Measurements from ENCODE around the gene NIM1K. TPM values are rescaled to one million over a fixed set of nuclear protein-coding genes. Genes with fewer than 3 reads are reported as not detected.

Gene NIM1K
- total and polyA plus RNA-seq, 2 donors (not counting 3 experiments of a cell fraction or from before 2014, with no cell fraction given) = 0.04 to 0.49 TPM

GRCh38 chr5:43279548-43280274 lies 87.7 kb downstream of the NIM1K start:
- DNase-seq (ENCODE audit: low read depth, low spot score) (no peak), FAIRE-seq (no peak)
- dilution Hi-C loops (cut with MboI; ENCODE audit: extremely low pct_ligation_motif_present, low sequenced_read_pairs) (no loop called here), intact Hi-C loops (cut with micrococcal nuclease) (no loop called here)
- no peak overlapping the region for H3K27ac ChIP-seq (ENCODE audit: insufficient read depth, low read depth, low read length)
- ChIA-PET CTCF (no interaction called here), POLR2A (no interaction called here)
- no peak for TF ChIP-seq CTCF (IDR thresholded peaks at IDR 0.05; ENCODE audit: extremely low read depth in 1 of 2, insufficient read depth in 1 of 2, low read depth in 1 of 2, low read length in 2 of 2)
- TF ChIP-seq MYC (IDR thresholded peaks at IDR 0.05; ENCODE audit: low read depth, low read length) = no peak
- TF ChIP-seq GATA2 (IDR thresholded peaks at IDR 0.05; ENCODE audit: insufficient read depth, insufficient read length, low read depth, low read length) = no peak
- no peak for TF ChIP-seq JUN (IDR thresholded peaks at IDR 0.05; ENCODE audit: borderline replicate concordance, insufficient read depth, insufficient read length, low read depth)
- no peak for TF ChIP-seq MAX (IDR thresholded peaks at IDR 0.05; ENCODE audit: insufficient read depth, insufficient read length)
- TF ChIP-seq FOS (IDR thresholded peaks at IDR 0.05; ENCODE audit: borderline replicate concordance, insufficient read depth, low read length) = no peak
- TF ChIP-seq EZH2 (IDR thresholded peaks at IDR 0.05; ENCODE audit: borderline replicate concordance, low read depth, low read length, severe bottlenecking) = no peak
- TF ChIP-seq POLR2A (IDR thresholded peaks at IDR 0.05; ENCODE audit: low read depth, low read length) = no peak
- TF ChIP-seq POLR2AphosphoS5 (IDR thresholded peaks at IDR 0.05; ENCODE audit: insufficient read depth, low read depth, low read length) = no peak
- H3K9ac ChIP-seq (replicated peaks; ENCODE audit: extremely low read depth, insufficient read depth, low read length) = no peak overlapping the region
- no peaks in the 10 kb centered on the region for H3K9me1 ChIP-seq (replicated peaks; ENCODE audit: control insufficient read depth, extremely low read depth, insufficient read depth, low read length)
- no peak overlapping the region for H3K4me3 ChIP-seq (replicated peaks in 1 of 3; ENCODE audit: insufficient read depth in 1 of 3, low read depth in 1 of 3, low read length in 3 of 3)
- H3K4me2 ChIP-seq (ENCODE audit: insufficient read depth, low read length) = no peak overlapping the region
- H3K36me3 ChIP-seq (ENCODE audit: control insufficient read depth in 2 of 2, extremely low read depth in 1 of 2, insufficient read depth in 2 of 2, low read length in 2 of 2) = no peaks in the 10 kb centered on the region
- no peaks in the 10 kb centered on the region for H3K9me3 ChIP-seq (replicated peaks; ENCODE audit: control insufficient read depth, insufficient read depth, low read length)
- peaks cover 0 to 3% of the 10 kb centered on the region in 2 experiments for H3K27me3 ChIP-seq (ENCODE audit: control insufficient read depth in 2 of 2, insufficient read depth in 2 of 2, low read length in 2 of 2)
- no peak overlapping the region for H2AFZ ChIP-seq (ENCODE audit: low read depth, low read length)
- no peaks in the 10 kb centered on the region for H3K4me1 ChIP-seq (ENCODE audit: control insufficient read depth, extremely low read depth, insufficient read depth, low read length)
- no peaks in the 10 kb centered on the region for H4K20me1 ChIP-seq (replicated peaks; ENCODE audit: control insufficient read depth, extremely low read depth, insufficient read depth, low read length)
- no peaks in the 10 kb centered on the region for H3K79me2 ChIP-seq (ENCODE audit: control insufficient read depth, insufficient read depth, low read length)
- no TSS peak for BruUV-seq (replicated peaks)
